ENCODE measurements around the gene UAP1.

UAP1 gene

GRCh38 chr1:162561616-162562469 lies at the start of gene UAP1:
TSS of gene UAP1 (plus strand) at chr1:162561722. CDS start at chr1:162566069, 4,347 bp downstream.
- peak; percentile 6 for DNase-seq

GRCh38 chr1:162527314-162527713 lies 34.2 kb upstream of the UAP1 start:
- no peak for DNase-seq

- no peak for DNase-seq
Observed at GRCh38 chr1:162530307-162530987, 31.1 kb upstream of the UAP1 start.

GRCh38 chr1:162530988-162531319 lies 30.6 kb upstream of the UAP1 start:
- DNase-seq: no peak

GRCh38 chr1:162535501-162535900 lies 26.0 kb upstream of the UAP1 start:
- no peak for DNase-seq

GRCh38 chr1:162536511-162536910 lies 25.0 kb upstream of the UAP1 start:
- DNase-seq: no peak

GRCh38 chr1:162537216-162537615 lies 24.3 kb upstream of the UAP1 start:
- no peak for DNase-seq

GRCh38 chr1:162538815-162539431 lies 22.6 kb upstream of the UAP1 start:
- no peak for DNase-seq

GRCh38 chr1:162541619-162542141 lies 19.8 kb upstream of the UAP1 start:
- no peak for DNase-seq

GRCh38 chr1:162543228-162543627 lies 18.3 kb upstream of the UAP1 start:
- no peak for DNase-seq

- DNase-seq: no peak
Observed at GRCh38 chr1:162548170-162548569, 13.4 kb upstream of the UAP1 start.

GRCh38 chr1:162549001-162549400 lies 12.5 kb upstream of the UAP1 start:
- DNase-seq: no peak

GRCh38 chr1:162550925-162551324 lies 10.6 kb upstream of the UAP1 start:
- no peak for DNase-seq

GRCh38 chr1:162551969-162552683 lies 9.4 kb upstream of the UAP1 start:
- DNase-seq: no peak

- no peak for DNase-seq
Observed at GRCh38 chr1:162552684-162553252, 8.8 kb upstream of the UAP1 start.

- no peak for DNase-seq
Observed at GRCh38 chr1:162554258-162554657, 7.3 kb upstream of the UAP1 start.

GRCh38 chr1:162557536-162557935 lies 4.0 kb upstream of the UAP1 start:
- no peak for DNase-seq

- no peak for DNase-seq
Observed at GRCh38 chr1:162560303-162561036, 1.1 kb upstream of the UAP1 start.

- peak; percentile 94 for DNase-seq
Observed at GRCh38 chr1:162561037-162561615, 396 bp upstream of the UAP1 start.

- no peak for DNase-seq
Observed at GRCh38 chr1:162562470-162562828, 927 bp downstream of the UAP1 start.

GRCh38 chr1:162564762-162565218 lies 3.3 kb downstream of the UAP1 start:
- no peak for DNase-seq

- no peak for DNase-seq
Observed at GRCh38 chr1:162565460-162565859, 3.9 kb downstream of the UAP1 start.

All from NCI-H1694 treated with DMSO at 0.1 percent for 48 hours (cell line).